ENCODE measurements around the gene GEMIN8. TPM values are rescaled to one million over a fixed set of nuclear protein-coding genes. Genes with fewer than 3 reads are reported as not detected.

GEMIN8 gene
- polyA plus RNA-seq, 1 donor from 2014 or later: 26.1 TPM

DNA sequence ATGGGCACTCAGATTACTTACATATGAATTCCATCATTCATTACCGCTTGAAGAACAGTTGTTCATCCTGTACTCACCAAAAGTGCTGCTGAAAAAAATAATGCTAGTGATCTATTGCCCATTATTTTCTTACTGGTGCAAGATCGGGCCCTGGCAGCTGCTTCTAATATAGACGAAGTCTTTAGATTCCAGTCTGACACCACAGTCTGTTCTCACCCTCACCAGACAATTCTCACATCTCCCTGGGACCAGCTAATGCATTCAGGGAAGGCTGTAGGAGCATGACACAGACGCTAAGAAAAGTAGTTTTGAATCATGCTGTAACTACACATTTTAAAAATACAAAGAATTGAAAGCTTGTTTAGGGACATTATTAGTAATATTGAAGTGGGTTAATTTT is 13.8 kb downstream of the GEMIN8 start:
- no peak for TF ChIP-seq EP300 (conservative IDR thresholded peaks at IDR 0.05; ENCODE audit: poor library complexity, severe bottlenecking)
- TF ChIP-seq EZH2 (IDR thresholded peaks at IDR 0.05; ENCODE audit: borderline replicate concordance, insufficient read depth, low read length, poor library complexity, severe bottlenecking): no peak
- TF ChIP-seq TAF1 (IDR thresholded peaks at IDR 0.05; ENCODE audit: low read depth): no peak
- TF ChIP-seq, protein P1, sequence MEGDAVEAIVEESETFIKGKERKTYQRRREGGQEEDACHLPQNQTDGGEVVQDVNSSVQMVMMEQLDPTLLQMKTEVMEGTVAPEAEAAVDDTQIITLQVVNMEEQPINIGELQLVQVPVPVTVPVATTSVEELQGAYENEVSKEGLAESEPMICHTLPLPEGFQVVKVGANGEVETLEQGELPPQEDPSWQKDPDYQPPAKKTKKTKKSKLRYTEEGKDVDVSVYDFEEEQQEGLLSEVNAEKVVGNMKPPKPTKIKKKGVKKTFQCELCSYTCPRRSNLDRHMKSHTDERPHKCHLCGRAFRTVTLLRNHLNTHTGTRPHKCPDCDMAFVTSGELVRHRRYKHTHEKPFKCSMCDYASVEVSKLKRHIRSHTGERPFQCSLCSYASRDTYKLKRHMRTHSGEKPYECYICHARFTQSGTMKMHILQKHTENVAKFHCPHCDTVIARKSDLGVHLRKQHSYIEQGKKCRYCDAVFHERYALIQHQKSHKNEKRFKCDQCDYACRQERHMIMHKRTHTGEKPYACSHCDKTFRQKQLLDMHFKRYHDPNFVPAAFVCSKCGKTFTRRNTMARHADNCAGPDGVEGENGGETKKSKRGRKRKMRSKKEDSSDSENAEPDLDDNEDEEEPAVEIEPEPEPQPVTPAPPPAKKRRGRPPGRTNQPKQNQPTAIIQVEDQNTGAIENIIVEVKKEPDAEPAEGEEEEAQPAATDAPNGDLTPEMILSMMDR (IDR thresholded peaks at IDR 0.05; ENCODE audit: poor library complexity, severe bottlenecking): no peak
- TF ChIP-seq RAD21 (conservative IDR thresholded peaks at IDR 0.05): no peak
- TF ChIP-seq MXI1 (conservative IDR thresholded peaks at IDR 0.05; ENCODE audit: poor library complexity, severe bottlenecking): no peak
- no peak for TF ChIP-seq SMC3 (conservative IDR thresholded peaks at IDR 0.05; ENCODE audit: poor library complexity)
- TF ChIP-seq, protein P2, sequence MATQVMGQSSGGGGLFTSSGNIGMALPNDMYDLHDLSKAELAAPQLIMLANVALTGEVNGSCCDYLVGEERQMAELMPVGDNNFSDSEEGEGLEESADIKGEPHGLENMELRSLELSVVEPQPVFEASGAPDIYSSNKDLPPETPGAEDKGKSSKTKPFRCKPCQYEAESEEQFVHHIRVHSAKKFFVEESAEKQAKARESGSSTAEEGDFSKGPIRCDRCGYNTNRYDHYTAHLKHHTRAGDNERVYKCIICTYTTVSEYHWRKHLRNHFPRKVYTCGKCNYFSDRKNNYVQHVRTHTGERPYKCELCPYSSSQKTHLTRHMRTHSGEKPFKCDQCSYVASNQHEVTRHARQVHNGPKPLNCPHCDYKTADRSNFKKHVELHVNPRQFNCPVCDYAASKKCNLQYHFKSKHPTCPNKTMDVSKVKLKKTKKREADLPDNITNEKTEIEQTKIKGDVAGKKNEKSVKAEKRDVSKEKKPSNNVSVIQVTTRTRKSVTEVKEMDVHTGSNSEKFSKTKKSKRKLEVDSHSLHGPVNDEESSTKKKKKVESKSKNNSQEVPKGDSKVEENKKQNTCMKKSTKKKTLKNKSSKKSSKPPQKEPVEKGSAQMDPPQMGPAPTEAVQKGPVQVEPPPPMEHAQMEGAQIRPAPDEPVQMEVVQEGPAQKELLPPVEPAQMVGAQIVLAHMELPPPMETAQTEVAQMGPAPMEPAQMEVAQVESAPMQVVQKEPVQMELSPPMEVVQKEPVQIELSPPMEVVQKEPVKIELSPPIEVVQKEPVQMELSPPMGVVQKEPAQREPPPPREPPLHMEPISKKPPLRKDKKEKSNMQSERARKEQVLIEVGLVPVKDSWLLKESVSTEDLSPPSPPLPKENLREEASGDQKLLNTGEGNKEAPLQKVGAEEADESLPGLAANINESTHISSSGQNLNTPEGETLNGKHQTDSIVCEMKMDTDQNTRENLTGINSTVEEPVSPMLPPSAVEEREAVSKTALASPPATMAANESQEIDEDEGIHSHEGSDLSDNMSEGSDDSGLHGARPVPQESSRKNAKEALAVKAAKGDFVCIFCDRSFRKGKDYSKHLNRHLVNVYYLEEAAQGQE (IDR thresholded peaks at IDR 0.05; ENCODE audit: borderline replicate concordance): no peak
- TF ChIP-seq POLR2AphosphoS5 (IDR thresholded peaks at IDR 0.05): no peak
- Histone ChIP-seq H3K9ac (ENCODE audit: low read length) (no peak overlapping the region), H3F3A (ENCODE audit: insufficient read depth, low read length, poor library complexity, severe bottlenecking) (no peaks in the 10 kb centered on the region), H3K9me2 (ENCODE audit: insufficient read depth, low read length) (no peaks in the 10 kb centered on the region), H3K4me2 (ENCODE audit: low read length) (no peak overlapping the region), H2AFZ (ENCODE audit: low read depth, low read length) (no peak overlapping the region), H3K27me3 (ENCODE audit: insufficient read depth, low read depth, low read length) (no peaks in the 10 kb centered on the region), H3K9me3 (ENCODE audit: low read length) (no peaks in the 10 kb centered on the region), H3K4me3 (ENCODE audit: low read length) (no peak overlapping the region), H3K27ac (ENCODE audit: low read length) (no peak overlapping the region), H4K20me1 (ENCODE audit: insufficient read depth) (no peaks in the 10 kb centered on the region), H3K36me3 (ENCODE audit: insufficient read depth, low read length) (no peaks in the 10 kb centered on the region), H3K79me2 (replicated peaks; ENCODE audit: insufficient read depth, low read length) (no peaks in the 10 kb centered on the region)

DNA sequence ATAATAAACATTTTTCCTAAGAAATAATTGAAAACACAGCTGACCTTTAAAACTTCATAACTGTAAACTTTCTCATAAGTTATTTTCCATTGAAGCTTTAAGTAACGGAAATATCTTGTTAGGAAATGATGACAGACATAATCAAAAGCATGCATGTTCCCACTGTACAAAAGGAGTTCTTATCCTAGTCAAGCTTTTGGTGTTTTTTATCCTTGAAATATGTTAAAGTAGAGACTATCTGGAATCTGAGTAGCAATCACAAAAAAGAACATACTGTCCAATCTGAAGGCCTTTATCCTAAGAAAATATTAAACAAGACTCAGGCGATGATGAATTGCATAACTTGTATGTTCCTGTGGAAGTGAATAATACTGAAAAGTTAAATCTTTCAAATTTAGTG is 14.4 kb downstream of the GEMIN8 start:
- H3K27ac ChIP-seq (ENCODE audit: low read length): no peak overlapping the region
- no peaks in the 10 kb centered on the region for H3K79me2 ChIP-seq (replicated peaks; ENCODE audit: insufficient read depth, low read length)
- no peak overlapping the region for H3K4me3 ChIP-seq (ENCODE audit: low read length)
- no peaks in the 10 kb centered on the region for H3K9me3 ChIP-seq (ENCODE audit: low read length)
- no peaks in the 10 kb centered on the region for H3F3A ChIP-seq (ENCODE audit: insufficient read depth, low read length, poor library complexity, severe bottlenecking)
- no peak overlapping the region for H2AFZ ChIP-seq (ENCODE audit: low read depth, low read length)
- H4K20me1 ChIP-seq (ENCODE audit: insufficient read depth): no peaks in the 10 kb centered on the region
- no peaks in the 10 kb centered on the region for H3K36me3 ChIP-seq (ENCODE audit: insufficient read depth, low read length)
- no peak for TF ChIP-seq EP300 (conservative IDR thresholded peaks at IDR 0.05; ENCODE audit: poor library complexity, severe bottlenecking)
- H3K27me3 ChIP-seq (ENCODE audit: insufficient read depth, low read depth, low read length): no peaks in the 10 kb centered on the region
- H3K4me2 ChIP-seq (ENCODE audit: low read length): no peak overlapping the region
- no peak overlapping the region for H3K9ac ChIP-seq (ENCODE audit: low read length)
- H3K9me2 ChIP-seq (ENCODE audit: insufficient read depth, low read length): no peaks in the 10 kb centered on the region

DNA sequence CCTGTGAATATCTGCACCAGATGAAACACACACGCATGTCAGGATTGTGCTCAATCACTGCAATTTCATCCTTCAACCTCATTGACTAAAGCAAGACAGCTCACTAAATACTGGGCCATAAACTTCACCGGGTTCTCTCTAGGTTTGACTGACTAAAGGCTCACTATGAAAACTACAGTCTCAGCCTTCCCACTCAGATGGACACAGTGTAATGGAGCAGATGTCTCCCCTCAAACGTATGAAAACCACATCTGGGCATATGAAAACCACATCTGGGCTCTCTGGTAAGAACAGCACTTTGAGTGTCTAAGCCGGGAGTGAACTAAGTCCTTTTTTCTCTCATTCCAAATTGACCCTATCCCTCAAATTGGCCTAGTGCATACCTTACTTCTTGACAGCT is 15.2 kb downstream of the GEMIN8 start:
- H3K79me2 ChIP-seq (replicated peaks; ENCODE audit: insufficient read depth, low read length): no peaks in the 10 kb centered on the region
- H3K9me2 ChIP-seq (ENCODE audit: insufficient read depth, low read length): no peaks in the 10 kb centered on the region
- H3F3A ChIP-seq (ENCODE audit: insufficient read depth, low read length, poor library complexity, severe bottlenecking): no peaks in the 10 kb centered on the region
- no peak overlapping the region for H3K4me2 ChIP-seq (ENCODE audit: low read length)
- no peak overlapping the region for H3K4me3 ChIP-seq (ENCODE audit: low read length)
- no peaks in the 10 kb centered on the region for H3K9me3 ChIP-seq (ENCODE audit: low read length)
- TF ChIP-seq, protein P2 (IDR thresholded peaks at IDR 0.05; ENCODE audit: borderline replicate concordance): no peak
- TF ChIP-seq RAD21 (conservative IDR thresholded peaks at IDR 0.05): no peak
- no peak for TF ChIP-seq POLR2AphosphoS5 (IDR thresholded peaks at IDR 0.05)
- TF ChIP-seq EZH2 (IDR thresholded peaks at IDR 0.05; ENCODE audit: borderline replicate concordance, insufficient read depth, low read length, poor library complexity, severe bottlenecking): no peak
- no peak for TF ChIP-seq TAF1 (IDR thresholded peaks at IDR 0.05; ENCODE audit: low read depth)
- no peak for TF ChIP-seq EP300 (conservative IDR thresholded peaks at IDR 0.05; ENCODE audit: poor library complexity, severe bottlenecking)
- TF ChIP-seq SMC3 (conservative IDR thresholded peaks at IDR 0.05; ENCODE audit: poor library complexity): no peak
- no peak for TF ChIP-seq MXI1 (conservative IDR thresholded peaks at IDR 0.05; ENCODE audit: poor library complexity, severe bottlenecking)
- TF ChIP-seq, protein P1 (IDR thresholded peaks at IDR 0.05; ENCODE audit: poor library complexity, severe bottlenecking): no peak
- no peak overlapping the region for H2AFZ ChIP-seq (ENCODE audit: low read depth, low read length)
- H4K20me1 ChIP-seq (ENCODE audit: insufficient read depth): no peaks in the 10 kb centered on the region
- H3K36me3 ChIP-seq (ENCODE audit: insufficient read depth, low read length): no peaks in the 10 kb centered on the region
- H3K27me3 ChIP-seq (ENCODE audit: insufficient read depth, low read depth, low read length): no peaks in the 10 kb centered on the region
- H3K27ac ChIP-seq (ENCODE audit: low read length): no peak overlapping the region
- no peak overlapping the region for H3K9ac ChIP-seq (ENCODE audit: low read length)
